ENCODE results near the gene KRTAP4-3.

Gene KRTAP4-3

DNA sequence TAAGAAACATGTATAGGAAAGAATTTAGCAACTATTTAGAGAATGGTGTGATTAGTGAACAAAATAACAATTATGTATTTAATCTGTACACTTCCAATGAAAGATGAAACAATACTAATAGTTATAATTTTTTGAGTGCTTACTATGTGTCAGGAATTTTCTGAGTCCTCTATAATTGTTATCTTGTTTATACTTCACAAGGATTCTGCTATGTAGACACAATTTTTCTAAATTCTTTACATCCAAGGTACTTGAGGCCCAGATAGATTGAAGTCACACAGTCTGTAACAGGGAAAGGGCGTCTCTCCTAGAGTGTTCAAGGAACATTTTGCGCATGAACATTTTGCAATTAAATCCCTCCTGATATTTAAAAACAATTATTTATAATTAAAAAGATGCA, 43.0 kb downstream of the KRTAP4-3 start:
- ChIA-PET CTCF (no interaction called here), POLR2A (no interaction called here)
- Histone ChIP-seq H3K4me3 (ENCODE audit: low read depth, low read length) (no peak overlapping the region), H3K27ac (ENCODE audit: extremely low read depth, low read depth, low read length) (no peak overlapping the region), H3K4me1 (ENCODE audit: control insufficient read depth, insufficient read depth, low read length) (no peaks in the 10 kb centered on the region), H3K9me3 (ENCODE audit: control insufficient read depth, insufficient read depth, low read depth, low read length) (no peaks in the 10 kb centered on the region; the same call in 1 of the 2 replicates), H3K36me3 (ENCODE audit: control insufficient read depth in 2 of 2, insufficient read depth in 1 of 2, low read length in 2 of 2) (no peaks in the 10 kb centered on the region)
- TF ChIP-seq ZNF518A (tag by site-specific recombination; conservative IDR thresholded peaks at IDR 0.05; ENCODE audit: low read depth) (no peak), ZNF629 (tag by site-specific recombination; IDR thresholded peaks at IDR 0.05) (no peak), ZNF341 (tag by site-specific recombination; IDR thresholded peaks at IDR 0.05; ENCODE audit: low read depth) (no peak), KLF7 (tag by site-specific recombination; IDR thresholded peaks at IDR 0.05; ENCODE audit: borderline replicate concordance) (no peak), KLF1 (tag by site-specific recombination; IDR thresholded peaks at IDR 0.05) (no peak), SP3 (tag by site-specific recombination; IDR thresholded peaks at IDR 0.05) (no peak), ZNF488 (tag by site-specific recombination; IDR thresholded peaks at IDR 0.05) (no peak), ZNF140 (tag by site-specific recombination; IDR thresholded peaks at IDR 0.05) (no peak), ZNF146 (tag by site-specific recombination; IDR thresholded peaks at IDR 0.05) (no peak), PRDM6 (tag by site-specific recombination; IDR thresholded peaks at IDR 0.05) (no peak), ZNF18 (tag by site-specific recombination; IDR thresholded peaks at IDR 0.05) (no peak), ZBTB10 (tag by site-specific recombination; IDR thresholded peaks at IDR 0.05) (no peak), ZNF239 (tag by site-specific recombination; IDR thresholded peaks at IDR 0.05) (no peak), ZNF660 (tag by site-specific recombination; IDR thresholded peaks at IDR 0.05) (no peak), ZNF776 (tag by site-specific recombination; IDR thresholded peaks at IDR 0.05; ENCODE audit: borderline replicate concordance) (no peak)
